Subcutaneous adipose tissue (tissue), 4 donors: ENCODE data around the gene PRDM12. TPM values are rescaled to one million over a fixed set of nuclear protein-coding genes. Genes with fewer than 3 reads are reported as not detected.

Experiments
- CTCF ChIP-seq: fragments of 450-650 bp; IDR thresholded peaks from one replicate; pipeline ENCODE4 v1.5.1; 2016; ENCODE audit warnings: low read depth, mild to moderate bottlenecking, control low read depth, antibody characterized with exemption, moderate library complexity
- small RNA-seq: library from RNA; depleted of rRNA; stranded (forward); fragments of <200 nt; gene quantifications from one replicate; pipeline ENCODE3, GENCODE V24; 2016
- total RNA-seq, 4 donors: library from RNA; depleted of rRNA; stranded (reverse); fragments of >200 nt; gene quantifications; one replicate each; pipeline ENCODE4 v1.1.0, GENCODE V29; 2016

PRDM12 gene
- total RNA-seq, 4 donors from 2014 or later: not detected

DNA sequence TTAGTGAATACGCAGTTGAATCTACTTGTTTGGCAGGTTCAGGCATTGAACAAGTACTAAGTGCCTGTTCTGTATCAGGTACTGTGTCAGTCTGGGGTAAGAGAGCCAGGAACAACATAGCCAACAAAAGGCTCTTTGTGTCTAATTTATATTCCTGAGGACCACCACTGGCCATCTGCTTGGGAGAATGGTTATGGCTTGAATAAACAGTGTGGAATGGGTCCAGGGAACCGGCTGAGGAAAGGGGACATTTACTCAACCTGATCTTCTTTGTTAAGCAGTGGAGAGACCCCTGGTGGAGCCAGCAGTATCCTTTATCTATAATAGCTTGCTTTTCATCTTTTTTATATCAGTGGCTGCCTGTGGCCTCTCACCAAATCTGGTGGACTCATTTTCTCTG lies 67.7 kb downstream of the PRDM12 start:
- no peak for TF ChIP-seq CTCF

Small RNA genes lying within 50 kb of the gene (small RNA-seq; reads per million reads assigned to genes)
- gene AL359092.1 (not detected), gene MIR6856 (not detected)

Other genes with a start within 250 kb of the PRDM12 start
- 100 to 1,000 TPM; 302 to 485 (median 393) TPM for gene ASS1, start 219.6 kb upstream of the PRDM12 start, total RNA-seq
- gene FUBP3, start 85.0 kb upstream of the PRDM12 start, total RNA-seq: 10 to 100 TPM; 29.9 to 39.9 (median 37.9) TPM
- 10 to 100 TPM; 12.2 to 18.8 (median 14.9) TPM for gene EXOSC2, start 29.2 kb downstream of the PRDM12 start, total RNA-seq
- gene ABL1, start 170.7 kb downstream of the PRDM12 start, total RNA-seq: 10 to 100 TPM; 37.2 to 61.8 (median 56.2) TPM
- not detected for gene QRFP, start 232.2 kb downstream of the PRDM12 start, total RNA-seq